K562 (cell line): ENCODE results near the gene GLI1. TPM values are rescaled to one million over a fixed set of nuclear protein-coding genes. Genes with fewer than 3 reads are reported as not detected.

ENCODE experiments used
- CBFA2T3 ChIP-seq: fragments of 450-650 bp; IDR thresholded peaks from 2 replicates; pipeline ENCODE4 v1.6.1; 2017
- CBX2 ChIP-seq: fragments of 200-600 bp; sonication (generic); IDR thresholded peaks from one replicate; pipeline ENCODE4 v1.6.1; 2012; ENCODE audit warnings: mild to moderate bottlenecking, low read length, inconsistent platforms; ENCODE audit not compliant: insufficient read depth, poor library complexity, severe bottlenecking
- ETV6 ChIP-seq, 3 experiments: fragments of 150-350 bp in 1 of 3; sonication (generic) in 1 of 3; formaldehyde crosslinking in 1 of 3; IDR thresholded peaks; 2 replicates each; pipeline versions ENCODE4 v1.6.1 to v1.8.0; 2014 to 2022; ENCODE audit warnings: borderline replicate concordance in 2 of 3, low read depth in 2 of 3, antibody characterized with exemption in 1 of 3, low read length in 1 of 3, mild to moderate bottlenecking in 1 of 3, missing genetic modification reagents in 1 of 3
- FOXJ3 ChIP-seq: sonication (generic); formaldehyde crosslinking; IDR thresholded peaks from 2 replicates; pipeline ENCODE4 v1.4.0; 2020; ENCODE audit warnings: mild to moderate bottlenecking, missing genetic modification reagents
- HDAC2 ChIP-seq: fragments of 450-650 bp; IDR thresholded peaks from 2 replicates; pipeline ENCODE4 v1.6.1; 2016; ENCODE audit warnings: mild to moderate bottlenecking
- HNRNPL ChIP-seq: fragments of 200-400 bp; formaldehyde crosslinking; IDR thresholded peaks from 2 replicates; pipeline ENCODE4 v1.6.1; 2017; ENCODE audit warnings: low read depth, mild to moderate bottlenecking, low read length
- HSF4 ChIP-seq: fragments of 250-450 bp; sonication (Bioruptor Pico); IDR thresholded peaks from 2 replicates; pipeline ENCODE4 v2.1.2; 2022; ENCODE audit warnings: mild to moderate bottlenecking, moderate library complexity, borderline replicate concordance
- LARP7 ChIP-seq: fragments of 450-650 bp; IDR thresholded peaks from 2 replicates; pipeline ENCODE4 v1.6.1; 2016
- MCM7 ChIP-seq, 2 experiments: fragments of 450-650 bp; IDR thresholded peaks; 2 replicates each; pipeline ENCODE4 v1.6.1; 2016 to 2018
- MYNN ChIP-seq, 2 experiments: sonication (generic); formaldehyde crosslinking in 1 of 2; IDR thresholded peaks; 2 replicates each; pipeline versions ENCODE4 v1.5.0 to v1.6.1; 2016 to 2020; ENCODE audit warnings: antibody characterized with exemption in 1 of 2, missing genetic modification reagents in 1 of 2
- PTTG1 ChIP-seq: fragments of 450-650 bp; IDR thresholded peaks from 2 replicates; pipeline ENCODE4 v1.6.1; 2016; ENCODE audit warnings: low read depth, mild to moderate bottlenecking, missing genetic modification characterization, missing compliant biosample characterization
- RNF2 ChIP-seq: sonication (generic); IDR thresholded peaks from 2 replicates; pipeline ENCODE4 v1.6.1; 2016
- SIN3B ChIP-seq: fragments of 450-650 bp; IDR thresholded peaks from 2 replicates; pipeline ENCODE4 v1.6.1; 2017; ENCODE audit warnings: low read depth, mild to moderate bottlenecking, moderate library complexity
- SRSF9 ChIP-seq: fragments of 200-400 bp; formaldehyde crosslinking; IDR thresholded peaks from 2 replicates; pipeline ENCODE4 v1.6.1; 2017; ENCODE audit warnings: low read depth, low read length, borderline replicate concordance
- ZC3H4 ChIP-seq: sonication (generic); formaldehyde crosslinking; IDR thresholded peaks from 2 replicates; pipeline ENCODE4 v1.9.0; 2021; ENCODE audit warnings: missing genetic modification reagents, borderline replicate concordance
- ZNF133 ChIP-seq: fragments of 250-450 bp; sonication (Bioruptor Pico); IDR thresholded peaks from 2 replicates; pipeline ENCODE4 v1.4.0; 2020; ENCODE audit warnings: mild to moderate bottlenecking
- ZNF766 ChIP-seq: fragments of 200-800 bp; sonication (Bioruptor generic); conservative IDR thresholded peaks from 2 replicates; pipeline ENCODE4 v1.6.1; 2016; ENCODE audit warnings: missing genetic modification characterization, missing compliant biosample characterization
- polyA plus RNA-seq, 8 experiments: library from polyadenylated mRNA; depleted of rRNA in 4 of 8; stranded (reverse) in 5 of 8; unstranded in 3 of 8; fragments of >200 nt; fragmentation: Nextera tagmentation in 2 of 8; fragmentation: Illumina TruSeq in 1 of 8; extraction: Ambion mirVana in 2 of 8; extraction: Trizol in 1 of 8; gene quantifications; 2 replicates each; pipeline versions ENCODE4 v1.2.1 to v1.2.3, GENCODE V29; 2011 to 2014; ENCODE audit warnings: inconsistent platforms in 1 of 8, missing spikeins in 1 of 8
- total RNA-seq, 7 experiments: library from RNA; depleted of rRNA in 6 of 7; stranded (reverse); fragments of >200 nt in 6 of 7; fragmentation: Illumina TruSeq in 2 of 7; extraction: Trizol in 2 of 7; gene quantifications; 2 replicates each; pipeline versions ENCODE4 v1.2.1 to v1.2.3, GENCODE V29; 2011 to 2021; ENCODE audit warnings: low replicate concordance in 1 of 7
- TF ChIP-seq, protein P1 (sequence below): sonication (generic); formaldehyde crosslinking; IDR thresholded peaks from 2 replicates; pipeline ENCODE4 v1.8.1; 2023; ENCODE audit warnings: mild to moderate bottlenecking, missing genetic modification reagents, moderate library complexity
- TF ChIP-seq, protein P2 (sequence below): fragments of 450-650 bp; IDR thresholded peaks from 2 replicates; pipeline ENCODE4 v1.6.1; 2016; ENCODE audit warnings: borderline replicate concordance
- TF ChIP-seq, protein P3 (sequence below): fragments of 250-450 bp; sonication (Bioruptor Pico); IDR thresholded peaks from 2 replicates; pipeline ENCODE4 v1.5.0; 2022; ENCODE audit warnings: mild to moderate bottlenecking
- TF ChIP-seq, protein P4 (sequence below), 2 experiments: fragments of 450-650 bp in 1 of 2; sonication (generic) in 1 of 2; formaldehyde crosslinking in 1 of 2; IDR thresholded peaks in 1 of 2; conservative IDR thresholded peaks in 1 of 2; 2 replicates each; pipeline versions ENCODE4 v1.6.1 to v1.8.1; 2016 to 2023; ENCODE audit warnings: mild to moderate bottlenecking in 2 of 2, moderate library complexity in 2 of 2, inconsistent platforms in 1 of 2, missing genetic modification reagents in 1 of 2

The GLI1 gene
- total and polyA plus RNA-seq, 9 of the 15 experiments (the other 6 are each of a cell fraction or from before 2014, with no cell fraction given): 0.24 to 3.7 (median 0.61) TPM

DNA sequence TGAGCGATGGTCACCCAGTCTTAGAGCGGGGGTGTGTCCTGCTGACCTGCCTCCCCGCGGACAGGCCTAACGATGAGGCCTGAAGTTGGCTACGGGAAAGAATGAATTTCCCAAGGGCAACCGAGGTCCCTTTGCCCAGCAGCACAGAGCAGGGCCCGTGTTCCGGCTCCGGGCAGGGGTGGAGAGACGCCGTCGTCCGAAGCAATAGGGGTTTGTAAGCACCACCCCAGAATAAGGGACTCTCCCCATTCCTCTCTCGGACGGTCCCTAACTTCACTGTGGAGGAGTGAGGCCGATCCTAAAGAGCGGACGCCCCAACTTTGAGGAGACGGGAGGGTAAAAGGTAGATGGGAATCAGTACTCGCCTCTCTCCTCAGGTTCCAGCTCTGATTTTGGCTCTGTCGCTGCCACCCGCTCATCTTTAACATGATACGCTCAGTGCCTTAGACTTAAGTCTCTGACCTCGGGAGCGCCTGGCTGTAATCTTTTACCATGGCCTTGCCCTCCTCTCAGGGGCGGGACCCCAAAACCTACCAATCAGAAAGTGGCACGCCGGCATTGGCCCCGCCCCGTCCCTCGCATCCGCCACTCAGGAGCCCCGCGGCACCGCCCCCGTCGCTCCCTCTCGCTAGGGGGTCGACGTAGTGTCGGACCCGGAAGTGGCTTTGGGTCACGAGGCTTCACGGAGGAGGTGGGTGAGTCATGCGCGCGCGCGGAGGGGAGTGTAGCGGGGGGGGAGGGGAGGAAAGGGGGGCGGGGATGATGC, 60.7 kb downstream of the GLI1 start, which contains the start of gene DDIT3 (continued):
- TF ChIP-seq, protein P1, sequence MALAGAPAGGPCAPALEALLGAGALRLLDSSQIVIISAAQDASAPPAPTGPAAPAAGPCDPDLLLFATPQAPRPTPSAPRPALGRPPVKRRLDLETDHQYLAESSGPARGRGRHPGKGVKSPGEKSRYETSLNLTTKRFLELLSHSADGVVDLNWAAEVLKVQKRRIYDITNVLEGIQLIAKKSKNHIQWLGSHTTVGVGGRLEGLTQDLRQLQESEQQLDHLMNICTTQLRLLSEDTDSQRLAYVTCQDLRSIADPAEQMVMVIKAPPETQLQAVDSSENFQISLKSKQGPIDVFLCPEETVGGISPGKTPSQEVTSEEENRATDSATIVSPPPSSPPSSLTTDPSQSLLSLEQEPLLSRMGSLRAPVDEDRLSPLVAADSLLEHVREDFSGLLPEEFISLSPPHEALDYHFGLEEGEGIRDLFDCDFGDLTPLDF (CRISPR knock-in tag): peak; percentile 85
- TF ChIP-seq HNRNPL (0 out of 2 replicates have a peak, but pooled peaks have one; percentile 27), HSF4 (CRISPR knock-in tag) (no peak), MYNN (IDR thresholded peaks at IDR 0.05) (0 out of 2 replicates have a peak, but pooled peaks have one; percentile 11), MYNN (CRISPR knock-in tag; IDR thresholded peaks at IDR 0.05) (no peak), ETV6 (IDR thresholded peaks at IDR 0.05; ENCODE audit: borderline replicate concordance in 1 of 2, low read depth in 2 of 2, low read length in 1 of 2) (no peak), ETV6 (CRISPR knock-in tag; IDR thresholded peaks at IDR 0.05; ENCODE audit: borderline replicate concordance) (no peak), SRSF9 (no peak), FOXJ3 (CRISPR knock-in tag) (no peak), PTTG1 (tag) (no peak), HDAC2 (peak; percentile 82; the same call in 1 of the 2 replicates), ZNF133 (CRISPR knock-in tag) (0 out of 2 replicates have a peak, but pooled peaks have one; percentile 7), RNF2 (no peak), MCM7 (IDR thresholded peaks at IDR 0.05) (no peak), ZNF766 (CRISPR knock-in tag) (peak; percentile 24; the same call in 1 of the 2 replicates), CBFA2T3 (no peak), SIN3B (peak; percentile 49; the same call in 1 of the 2 replicates), LARP7 (no peak), CBX2 (no peak), ZC3H4 (CRISPR knock-in tag) (peak; percentile 100)
- TF ChIP-seq, protein P2, sequence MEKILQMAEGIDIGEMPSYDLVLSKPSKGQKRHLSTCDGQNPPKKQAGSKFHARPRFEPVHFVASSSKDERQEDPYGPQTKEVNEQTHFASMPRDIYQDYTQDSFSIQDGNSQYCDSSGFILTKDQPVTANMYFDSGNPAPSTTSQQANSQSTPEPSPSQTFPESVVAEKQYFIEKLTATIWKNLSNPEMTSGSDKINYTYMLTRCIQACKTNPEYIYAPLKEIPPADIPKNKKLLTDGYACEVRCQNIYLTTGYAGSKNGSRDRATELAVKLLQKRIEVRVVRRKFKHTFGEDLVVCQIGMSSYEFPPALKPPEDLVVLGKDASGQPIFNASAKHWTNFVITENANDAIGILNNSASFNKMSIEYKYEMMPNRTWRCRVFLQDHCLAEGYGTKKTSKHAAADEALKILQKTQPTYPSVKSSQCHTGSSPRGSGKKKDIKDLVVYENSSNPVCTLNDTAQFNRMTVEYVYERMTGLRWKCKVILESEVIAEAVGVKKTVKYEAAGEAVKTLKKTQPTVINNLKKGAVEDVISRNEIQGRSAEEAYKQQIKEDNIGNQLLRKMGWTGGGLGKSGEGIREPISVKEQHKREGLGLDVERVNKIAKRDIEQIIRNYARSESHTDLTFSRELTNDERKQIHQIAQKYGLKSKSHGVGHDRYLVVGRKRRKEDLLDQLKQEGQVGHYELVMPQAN: peak; percentile 89
- TF ChIP-seq, protein P3, sequence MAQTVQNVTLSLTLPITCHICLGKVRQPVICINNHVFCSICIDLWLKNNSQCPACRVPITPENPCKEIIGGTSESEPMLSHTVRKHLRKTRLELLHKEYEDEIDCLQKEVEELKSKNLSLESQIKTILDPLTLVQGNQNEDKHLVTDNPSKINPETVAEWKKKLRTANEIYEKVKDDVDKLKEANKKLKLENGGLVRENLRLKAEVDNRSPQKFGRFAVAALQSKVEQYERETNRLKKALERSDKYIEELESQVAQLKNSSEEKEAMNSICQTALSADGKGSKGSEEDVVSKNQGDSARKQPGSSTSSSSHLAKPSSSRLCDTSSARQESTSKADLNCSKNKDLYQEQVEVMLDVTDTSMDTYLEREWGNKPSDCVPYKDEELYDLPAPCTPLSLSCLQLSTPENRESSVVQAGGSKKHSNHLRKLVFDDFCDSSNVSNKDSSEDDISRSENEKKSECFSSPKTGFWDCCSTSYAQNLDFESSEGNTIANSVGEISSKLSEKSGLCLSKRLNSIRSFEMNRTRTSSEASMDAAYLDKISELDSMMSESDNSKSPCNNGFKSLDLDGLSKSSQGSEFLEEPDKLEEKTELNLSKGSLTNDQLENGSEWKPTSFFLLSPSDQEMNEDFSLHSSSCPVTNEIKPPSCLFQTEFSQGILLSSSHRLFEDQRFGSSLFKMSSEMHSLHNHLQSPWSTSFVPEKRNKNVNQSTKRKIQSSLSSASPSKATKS (CRISPR knock-in tag): 0 out of 2 replicates have a peak, but pooled peaks have one; percentile 34
- TF ChIP-seq, protein P4, sequence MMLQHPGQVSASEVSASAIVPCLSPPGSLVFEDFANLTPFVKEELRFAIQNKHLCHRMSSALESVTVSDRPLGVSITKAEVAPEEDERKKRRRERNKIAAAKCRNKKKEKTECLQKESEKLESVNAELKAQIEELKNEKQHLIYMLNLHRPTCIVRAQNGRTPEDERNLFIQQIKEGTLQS (IDR thresholded peaks at IDR 0.05): peak; percentile 92; the same call in 1 of the 2 replicates
- TF ChIP-seq, protein P4 (CRISPR knock-in tag; conservative IDR thresholded peaks at IDR 0.05): peak; percentile 35
